SK-MEL-5 (cell line): ENCODE results near the gene TTL. TPM values are rescaled to one million over a fixed set of nuclear protein-coding genes. Genes with fewer than 3 reads are reported as not detected.
"Not testable (repeated sequence)": the region's sequence is repeated elsewhere in the genome, so short reads cannot be mapped to it uniquely, and the experiment has no call there.

Source experiments
- DNase-seq: peaks from one replicate; pipeline ENCODE4 v3.0.0-alpha.2; 2016; ENCODE audit warnings: low read depth, low spot score
- in situ Hi-C: cut with HindIII; loops from 2 replicates; pipeline ENCODE4 v1.10.0; 2016; ENCODE audit warnings: low sequenced_read_pairs, high pct_unique_total_duplicates, low pct_unique_long_range_greater_than_20kb
- total RNA-seq: library from RNA; depleted of rRNA; stranded (reverse); fragments of >200 nt; shearing (Covaris generic); gene quantifications from 2 replicates; pipeline ENCODE4 v1.2.3, GENCODE V29; 2014

Gene TTL
- total RNA-seq, 1 experiment from 2014 or later, result 66.6 TPM

DNA sequence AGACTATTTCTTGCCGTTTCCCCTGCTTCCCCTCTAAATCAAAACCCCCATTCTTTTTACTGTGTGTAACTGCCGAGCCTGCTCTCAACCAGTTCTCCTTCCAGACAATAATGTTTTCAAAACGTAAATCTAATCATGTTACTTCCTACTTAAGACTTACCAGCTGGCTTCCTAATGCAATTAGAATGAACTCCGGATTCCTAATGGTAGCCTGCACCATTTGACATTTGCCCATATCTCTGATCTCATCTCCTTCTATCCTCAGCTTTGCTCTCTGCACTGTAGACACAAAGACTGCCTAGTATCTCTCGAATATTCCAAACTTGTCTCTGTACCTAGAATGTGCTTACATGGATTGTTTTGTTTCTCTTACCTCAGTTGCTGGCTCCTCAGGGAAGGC, 12.9 kb downstream of the TTL start:
- in situ Hi-C loops, result no loop called here
- DNase-seq, result no peak

- in situ Hi-C loops, DNase-seq: not testable (repeated sequence)
These were observed 13.9 kb downstream of the TTL start for GRCh38 chr2:112495878-112496277.

DNA sequence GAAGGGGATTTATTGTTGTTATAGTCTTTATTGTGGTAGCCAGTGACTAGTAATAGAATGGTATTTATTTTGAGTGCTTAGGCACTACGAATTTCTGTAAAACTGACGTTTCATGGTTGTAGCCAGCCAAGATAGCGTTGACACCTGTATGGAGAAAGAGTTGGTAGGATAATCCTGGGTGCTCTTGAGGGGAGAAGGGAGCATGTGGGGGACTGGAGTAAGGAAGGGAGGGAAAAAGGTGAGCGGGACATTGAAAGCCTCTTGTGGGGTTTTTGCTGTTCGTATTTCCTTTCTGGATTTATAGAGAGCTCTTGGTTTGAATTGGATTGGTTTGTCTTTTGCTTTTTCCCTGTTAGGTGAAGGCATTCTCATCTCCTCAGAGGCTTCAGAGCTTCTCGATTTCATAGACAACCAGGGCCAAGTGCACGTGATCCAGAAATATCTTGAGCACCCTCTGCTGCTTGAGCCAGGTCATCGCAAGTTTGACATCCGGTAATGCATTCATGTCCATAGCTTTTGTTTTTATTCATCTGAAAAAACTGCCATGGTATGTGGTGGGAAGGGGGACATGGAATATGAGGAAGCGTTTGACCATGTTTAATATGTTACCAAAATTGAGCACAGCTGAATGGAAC, 19.0 kb downstream of the TTL start:
- DNase-seq, result peak; percentile 61
- in situ Hi-C loops, result not testable (repeated sequence)

DNA sequence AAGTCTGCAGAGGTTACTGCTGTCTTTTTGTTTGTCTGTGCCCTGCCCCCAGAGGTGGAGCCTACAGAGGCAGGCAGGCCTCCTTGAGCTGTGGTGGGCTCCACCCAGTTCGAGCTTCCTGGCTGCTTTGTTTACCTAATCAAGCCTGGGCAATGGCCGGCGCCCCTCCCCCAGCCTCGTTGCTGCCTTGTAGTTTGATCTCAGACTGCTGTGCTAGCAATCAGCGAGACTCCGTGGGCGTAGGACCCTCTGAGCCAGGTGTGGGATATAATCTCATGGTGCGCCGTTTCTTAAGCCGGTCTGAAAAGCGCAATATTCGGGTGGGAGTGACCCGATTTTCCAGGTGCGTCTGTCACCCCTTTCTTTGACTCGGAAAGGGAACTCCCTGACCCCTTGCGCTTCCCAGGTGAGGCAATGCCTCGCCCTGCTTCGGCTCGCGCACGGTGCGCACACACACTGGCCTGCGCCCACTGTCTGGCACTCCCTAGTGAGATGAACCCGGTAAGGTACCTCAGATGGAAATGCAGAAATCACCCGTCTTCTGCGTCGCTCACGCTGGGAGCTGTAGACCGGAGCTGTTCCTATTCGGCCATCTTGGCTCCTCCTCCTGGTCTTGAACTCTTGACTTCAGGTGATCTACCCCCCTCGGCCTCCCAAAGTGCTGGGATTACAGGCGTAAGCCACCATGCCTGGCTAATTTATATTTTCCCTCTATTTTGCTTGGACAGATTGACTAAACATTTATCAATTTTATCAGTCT, 27.5 kb downstream of the TTL start:
- in situ Hi-C loops, DNase-seq: not testable (repeated sequence)

DNA sequence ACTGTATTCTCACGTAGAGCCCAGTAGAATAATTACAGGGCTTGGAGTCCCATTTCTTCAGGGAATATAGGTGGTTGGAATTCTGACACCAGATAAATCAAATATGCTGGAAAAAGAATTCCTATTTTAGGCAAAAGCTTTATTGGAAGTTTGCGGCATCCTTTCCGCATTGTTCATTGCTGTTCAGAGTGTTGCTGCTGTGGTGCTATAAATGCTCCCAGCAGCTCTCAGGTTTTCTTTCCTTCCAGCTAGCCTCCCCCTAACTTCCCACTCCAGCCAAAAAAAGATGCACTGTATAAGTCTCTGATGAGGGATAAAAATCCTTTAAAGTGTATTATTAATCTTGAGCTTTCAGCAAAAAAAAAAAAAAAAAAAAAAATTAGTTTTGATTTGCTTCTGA, 34.8 kb downstream of the TTL start:
- no peak for DNase-seq
- in situ Hi-C loops, result no loop called here

GRCh38 chr2:112518807-112519206, 36.9 kb downstream of the TTL start:
- in situ Hi-C loops, result no loop called here

GRCh38 chr2:112519506-112519905, 37.5 kb downstream of the TTL start:
- in situ Hi-C loops, result no loop called here
- DNase-seq, result no peak

More at GRCh38 chr2:112518807-112519206, 36.9 kb downstream of the TTL start:
- no peak for DNase-seq

- in situ Hi-C loops, result no loop called here
These were observed 38.4 kb downstream of the TTL start for GRCh38 chr2:112520234-112520783.

DNA sequence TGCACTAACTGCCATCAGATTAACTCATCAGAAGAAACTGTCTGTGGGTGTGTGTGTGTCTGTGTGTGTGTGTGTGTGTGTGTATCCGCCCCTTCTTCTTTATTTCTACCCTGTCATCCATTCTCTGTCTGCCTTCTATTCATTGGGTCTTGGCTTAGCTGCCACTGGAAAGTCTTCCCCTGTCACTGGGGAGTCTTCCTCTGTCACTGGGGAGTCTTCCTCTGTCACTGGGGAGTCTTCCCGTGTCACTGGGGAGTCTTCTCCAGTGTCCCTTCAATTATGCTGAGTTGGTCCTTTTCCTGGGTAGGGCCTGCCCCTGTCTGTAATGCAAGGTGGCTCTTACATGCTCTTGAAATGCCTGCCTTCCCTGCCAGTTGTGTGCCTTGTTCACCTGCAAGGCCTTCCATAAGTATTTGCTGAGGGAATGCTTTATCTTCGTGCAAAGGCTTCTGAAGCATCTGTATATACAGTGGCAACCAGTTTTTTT, 41.4 kb downstream of the TTL start:
- in situ Hi-C loops, result no loop called here
- DNase-seq, result no peak

More at GRCh38 chr2:112520234-112520783, 38.4 kb downstream of the TTL start:
- DNase-seq, result no peak

- in situ Hi-C loops, DNase-seq: not testable (repeated sequence)
These were observed 42.3 kb downstream of the TTL start for GRCh38 chr2:112524276-112524675.

DNA sequence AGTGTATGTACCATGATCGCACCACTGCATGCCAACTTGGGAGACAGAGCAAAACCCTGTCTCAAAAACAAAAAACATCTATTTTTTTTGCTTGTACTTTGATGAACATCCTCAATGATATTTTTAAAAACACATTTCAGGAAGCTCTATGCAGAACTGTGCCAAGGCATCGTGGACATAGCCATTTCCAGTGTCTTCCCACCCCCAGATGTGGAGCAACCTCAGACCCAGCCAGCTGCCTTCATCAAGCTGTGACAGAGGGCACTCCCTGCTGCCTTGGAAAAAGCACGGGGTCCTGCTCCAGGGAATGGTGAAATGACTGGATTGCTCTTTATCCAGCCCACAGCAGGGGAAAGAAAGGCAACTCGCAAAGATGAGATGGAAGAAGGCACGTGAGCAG, 46.6 kb downstream of the TTL start:
- DNase-seq, result no peak
- in situ Hi-C loops, result no loop called here

DNA sequence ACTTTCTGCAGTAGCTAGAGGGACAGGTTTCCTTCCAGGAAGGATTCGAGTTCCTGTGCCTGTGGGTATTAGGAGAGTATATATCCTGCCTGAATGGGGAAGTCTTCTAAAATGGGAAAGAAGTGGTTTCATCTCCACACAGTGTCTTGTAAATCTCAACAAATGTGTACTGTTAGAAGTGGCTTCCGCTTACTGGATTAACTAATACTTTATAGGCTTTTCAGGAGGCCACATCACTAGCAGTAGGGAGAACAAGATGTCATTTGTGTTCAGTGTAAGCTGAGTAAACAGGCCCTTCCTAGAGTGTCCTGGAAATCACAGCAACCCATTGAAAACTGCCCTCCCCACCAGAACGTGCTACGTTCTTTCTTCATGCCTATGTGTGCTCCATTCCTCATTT, 47.8 kb downstream of the TTL start:
- peak; percentile 96 for DNase-seq
- in situ Hi-C loops, result no loop called here

DNA sequence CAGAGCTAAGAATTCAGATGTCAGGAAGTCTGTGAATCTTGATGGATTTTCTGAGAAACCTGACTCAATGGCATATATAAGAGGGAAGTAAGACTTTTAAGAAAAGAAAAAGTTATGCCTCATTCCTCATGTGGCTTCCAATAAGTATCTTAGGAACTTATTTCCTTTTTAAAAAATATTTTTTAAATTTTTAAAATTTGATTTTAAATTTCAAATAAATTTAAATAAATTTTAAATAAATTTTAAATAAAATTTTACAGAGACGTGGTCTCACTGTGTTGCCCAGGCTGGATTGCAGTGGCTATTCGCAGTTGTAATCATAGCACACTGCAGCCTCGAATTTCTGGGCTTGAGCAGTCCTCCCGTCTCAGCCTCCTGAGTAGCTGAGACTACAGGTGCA, 48.8 kb downstream of the TTL start:
- in situ Hi-C loops, result no loop called here
- DNase-seq, result no peak

DNA sequence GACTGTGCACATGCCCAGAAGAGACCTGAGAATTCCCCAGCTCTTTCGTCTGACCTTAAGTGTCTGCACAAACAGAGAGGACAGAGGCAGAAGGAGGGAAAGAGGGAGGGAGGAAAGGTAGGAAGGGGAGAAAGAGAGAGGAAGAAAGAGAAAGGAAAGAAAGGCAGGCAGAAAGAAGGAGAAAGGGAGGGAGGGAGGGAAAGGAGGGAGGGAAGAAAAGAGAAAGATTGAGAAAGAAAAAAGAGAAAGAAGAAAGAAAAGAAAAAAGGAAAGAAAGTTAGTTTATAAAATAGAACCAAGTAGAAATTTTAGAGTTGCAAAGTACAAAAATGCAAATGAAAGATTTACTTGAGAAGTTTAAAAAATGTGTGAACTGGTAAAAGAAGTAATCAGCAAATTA, 52.9 kb downstream of the TTL start:
- in situ Hi-C loops, result no loop called here
- no peak for DNase-seq

- in situ Hi-C loops, DNase-seq: not testable (repeated sequence)
These were observed 54.7 kb downstream of the TTL start for GRCh38 chr2:112536665-112537064.

DNA sequence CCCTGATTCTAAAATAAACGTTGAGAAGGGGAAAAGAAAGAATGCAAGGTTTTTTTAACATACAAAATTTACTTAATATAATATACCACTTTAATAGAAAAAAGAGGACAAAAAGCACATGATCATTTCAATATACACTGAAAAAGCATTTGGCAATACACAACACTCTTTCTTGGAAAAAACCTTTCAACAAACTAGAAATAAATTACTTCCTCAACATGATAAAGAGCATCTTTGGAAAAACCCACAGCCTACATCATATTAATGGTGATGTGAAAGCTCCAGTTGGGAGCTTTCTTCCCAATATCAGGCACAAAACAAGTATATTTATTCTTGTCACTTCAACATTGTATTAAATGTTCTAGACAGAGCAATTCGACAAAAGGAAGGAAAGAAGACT, 57.4 kb downstream of the TTL start:
- in situ Hi-C loops, result no loop called here
- no peak for DNase-seq

DNA sequence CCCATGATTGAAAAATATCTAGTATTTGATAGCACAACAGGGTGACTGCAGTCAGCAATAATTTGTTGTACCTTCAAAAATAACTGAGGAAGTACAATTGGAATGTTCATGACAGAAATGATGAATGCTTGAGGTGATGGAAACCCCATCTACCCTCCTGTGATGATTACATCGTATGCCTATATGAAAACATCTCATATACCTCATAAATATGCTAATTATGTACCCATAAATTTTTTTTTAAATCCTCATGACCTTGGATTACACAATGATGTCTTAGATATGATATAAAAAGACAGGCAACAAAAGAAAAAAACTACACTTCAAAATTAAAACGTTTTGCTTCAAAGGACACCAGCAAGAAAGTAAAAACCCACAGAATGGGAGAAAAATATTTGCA, 59.0 kb downstream of the TTL start:
- in situ Hi-C loops, result no loop called here
- no peak for DNase-seq

DNA sequence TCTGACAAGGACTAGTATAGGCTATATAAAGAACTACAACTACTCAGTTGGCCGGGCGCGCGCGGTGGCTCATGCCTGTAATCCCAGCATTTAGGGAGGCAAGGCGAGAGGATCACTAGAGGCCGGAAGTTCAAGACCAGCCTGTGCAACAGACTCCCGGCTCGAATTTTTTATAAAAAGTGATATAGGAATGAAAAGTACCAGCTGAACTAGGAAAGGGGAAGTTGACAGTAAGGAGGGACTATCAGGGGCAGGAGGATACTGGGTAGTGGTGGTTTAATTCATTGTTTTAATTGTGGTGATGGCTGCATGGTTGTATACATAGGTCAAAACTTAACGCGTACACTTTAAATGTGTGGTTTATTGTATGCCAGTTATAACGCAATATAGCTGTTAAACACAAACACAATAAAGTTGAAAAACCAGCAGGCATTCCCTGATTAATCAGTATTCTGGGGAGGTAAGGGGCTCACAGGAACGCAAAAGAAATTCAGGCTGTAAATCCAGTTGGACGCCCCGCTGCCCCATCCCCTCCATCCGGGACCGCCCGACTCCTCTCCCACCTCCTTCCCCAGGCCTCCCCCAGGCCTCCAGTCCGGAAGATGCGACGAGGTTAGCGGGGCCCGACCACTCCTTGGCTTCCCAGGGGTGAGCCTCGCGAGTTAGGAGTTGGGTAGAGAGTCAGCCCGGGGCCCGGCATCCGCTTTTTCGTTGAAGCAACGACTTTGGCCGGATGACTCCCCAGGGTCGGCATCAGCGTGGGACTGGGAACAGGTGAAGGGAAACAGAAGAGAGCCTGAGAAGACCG, 59.6 kb downstream of the TTL start:
- in situ Hi-C loops, result no loop called here
- peak; percentile 72 for DNase-seq
